Measurements from ENCODE around the gene TTK.

TTK gene

DNA sequence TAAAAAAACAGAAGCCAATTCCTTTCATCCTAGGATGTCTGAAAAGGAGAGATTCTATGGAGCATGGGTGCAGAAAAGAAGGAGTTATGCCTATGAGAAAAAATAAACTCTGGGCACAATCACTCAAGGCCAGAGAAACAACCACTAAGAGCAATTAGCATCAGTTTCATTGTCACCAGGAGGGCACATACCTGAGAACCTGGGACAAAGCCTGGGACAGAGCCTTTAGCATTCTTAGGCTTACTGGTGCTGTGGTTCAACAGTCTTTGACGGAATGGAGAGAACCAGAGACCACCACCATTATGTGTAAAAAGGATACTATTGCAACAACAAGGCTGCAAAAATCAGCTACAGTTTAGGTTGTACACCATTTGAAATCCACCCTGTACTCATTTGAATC is 72.6 kb downstream of the TTK start:
- DNase-seq (ENCODE audit: insufficient read length, low spot score) (no peak), FAIRE-seq (no peak)
- TF ChIP-seq, protein P1, sequence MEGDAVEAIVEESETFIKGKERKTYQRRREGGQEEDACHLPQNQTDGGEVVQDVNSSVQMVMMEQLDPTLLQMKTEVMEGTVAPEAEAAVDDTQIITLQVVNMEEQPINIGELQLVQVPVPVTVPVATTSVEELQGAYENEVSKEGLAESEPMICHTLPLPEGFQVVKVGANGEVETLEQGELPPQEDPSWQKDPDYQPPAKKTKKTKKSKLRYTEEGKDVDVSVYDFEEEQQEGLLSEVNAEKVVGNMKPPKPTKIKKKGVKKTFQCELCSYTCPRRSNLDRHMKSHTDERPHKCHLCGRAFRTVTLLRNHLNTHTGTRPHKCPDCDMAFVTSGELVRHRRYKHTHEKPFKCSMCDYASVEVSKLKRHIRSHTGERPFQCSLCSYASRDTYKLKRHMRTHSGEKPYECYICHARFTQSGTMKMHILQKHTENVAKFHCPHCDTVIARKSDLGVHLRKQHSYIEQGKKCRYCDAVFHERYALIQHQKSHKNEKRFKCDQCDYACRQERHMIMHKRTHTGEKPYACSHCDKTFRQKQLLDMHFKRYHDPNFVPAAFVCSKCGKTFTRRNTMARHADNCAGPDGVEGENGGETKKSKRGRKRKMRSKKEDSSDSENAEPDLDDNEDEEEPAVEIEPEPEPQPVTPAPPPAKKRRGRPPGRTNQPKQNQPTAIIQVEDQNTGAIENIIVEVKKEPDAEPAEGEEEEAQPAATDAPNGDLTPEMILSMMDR (IDR thresholded peaks at IDR 0.05; ENCODE audit: insufficient read depth, missing control alignments): no peak

DNA sequence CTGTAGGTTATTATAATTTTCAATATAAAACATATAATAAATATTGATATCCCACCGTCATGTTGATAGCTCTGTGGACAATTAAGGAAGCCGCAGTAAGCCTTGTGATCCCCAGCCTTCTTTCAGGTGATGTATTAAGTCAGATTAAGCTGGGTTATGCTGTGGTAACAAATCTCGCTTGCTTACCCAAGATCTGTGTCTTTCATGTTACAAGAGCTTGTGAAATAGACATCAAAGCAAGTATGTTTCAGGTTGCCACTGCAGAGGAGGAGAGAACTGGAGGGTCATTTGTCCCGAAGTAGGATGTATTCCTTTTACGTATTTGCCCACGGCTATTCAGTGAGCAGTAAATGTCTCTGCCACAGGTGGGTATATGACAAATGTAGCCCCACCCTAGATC is 84.2 kb downstream of the TTK start:
- DNase-seq (ENCODE audit: insufficient read length, low spot score) (no peak), FAIRE-seq (no peak)
- TF ChIP-seq, protein P1 (IDR thresholded peaks at IDR 0.05; ENCODE audit: insufficient read depth, missing control alignments): no peak

DNA sequence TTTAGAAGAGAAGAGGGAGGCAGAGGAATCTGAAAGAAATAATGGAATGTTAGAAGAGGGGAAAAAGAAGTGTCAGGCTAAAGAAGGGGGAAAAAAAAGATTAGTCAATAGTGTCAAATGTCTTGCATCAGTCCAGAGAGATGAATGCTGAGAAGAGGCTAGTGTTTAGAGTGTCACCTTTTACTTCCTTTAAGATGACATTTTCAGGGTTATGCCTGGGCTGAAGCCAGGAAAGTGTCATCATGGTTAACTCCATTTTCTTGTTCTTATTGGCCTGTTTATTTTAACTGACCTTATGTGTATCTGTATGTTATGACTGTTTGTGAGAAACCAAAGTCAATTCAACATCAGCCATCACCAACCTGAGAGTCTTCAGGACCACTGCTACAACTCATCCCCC is 87.1 kb downstream of the TTK start:
- no peak for FAIRE-seq
- no peak for DNase-seq (ENCODE audit: insufficient read length, low spot score)
- TF ChIP-seq, protein P1 (IDR thresholded peaks at IDR 0.05; ENCODE audit: insufficient read depth, missing control alignments): no peak
